Measurements from ENCODE around the gene PHACTR3.

- TF ChIP-seq CTCF (optimal IDR thresholded peaks at IDR 0.05 in 1 of 3, IDR thresholded peaks at IDR 0.05 in 1 of 3, conservative IDR thresholded peaks at IDR 0.05 in 1 of 3; ENCODE audit: extremely low read depth in 1 of 3, insufficient read depth in 2 of 3, low read length in 3 of 3) = no peak
- no peak for TF ChIP-seq EZH2 (IDR thresholded peaks at IDR 0.05; ENCODE audit: low read length)
These were observed 150.2 kb downstream of the PHACTR3 start for GRCh38 chr20:59754551-59754950.
